GM21423 (cell line): ENCODE measurements around the gene BIRC3.
"Not testable (repeated sequence)": the region's sequence is repeated elsewhere in the genome, so short reads cannot be mapped to it uniquely, and the experiment has no call there.

Source experiments
- ATAC-seq: cut with Tn5 transposase; IDR thresholded peaks from one replicate; pipeline ENCODE4 v1.9.1; 2021; ENCODE audit warnings: mild to moderate bottlenecking, moderate library complexity; ENCODE audit not compliant: unreplicated experiment

BIRC3 gene

GRCh38 chr11:102293873-102294601 is 23.2 kb upstream of the BIRC3 start:
- ATAC-seq = peak; percentile 90

GRCh38 chr11:102295045-102295444 is 22.2 kb upstream of the BIRC3 start:
- ATAC-seq = no peak

GRCh38 chr11:102296757-102297156 is 20.5 kb upstream of the BIRC3 start:
- not testable (repeated sequence) for ATAC-seq

- ATAC-seq = not testable (repeated sequence)
These were observed 16.4 kb upstream of the BIRC3 start for GRCh38 chr11:102300837-102301236.

- ATAC-seq = no peak
These were observed 15.0 kb upstream of the BIRC3 start for GRCh38 chr11:102302241-102302640.

GRCh38 chr11:102304686-102305085 is 12.6 kb upstream of the BIRC3 start:
- ATAC-seq = no peak

- no peak for ATAC-seq
These were observed 11.8 kb upstream of the BIRC3 start for GRCh38 chr11:102305352-102306047.

- no peak for ATAC-seq
These were observed 11.2 kb upstream of the BIRC3 start for GRCh38 chr11:102306048-102306597.

GRCh38 chr11:102306817-102307726 is 10.2 kb upstream of the BIRC3 start:
- no peak for ATAC-seq

GRCh38 chr11:102307727-102308038 is 9.6 kb upstream of the BIRC3 start:
- no peak for ATAC-seq

GRCh38 chr11:102309621-102310541 is 7.4 kb upstream of the BIRC3 start:
- no peak for ATAC-seq

GRCh38 chr11:102312667-102313066 is 4.6 kb upstream of the BIRC3 start:
- no peak for ATAC-seq

- no peak for ATAC-seq
These were observed 3.9 kb upstream of the BIRC3 start for GRCh38 chr11:102313238-102313940.

- no peak for ATAC-seq
These were observed 2.5 kb upstream of the BIRC3 start for GRCh38 chr11:102314784-102315183.

GRCh38 chr11:102316346-102316904 is 859 bp upstream of the BIRC3 start:
- ATAC-seq = no peak

- no peak for ATAC-seq
These were observed 452 bp downstream of the BIRC3 start for GRCh38 chr11:102317768-102318103.

- ATAC-seq = no peak
These were observed 1.2 kb downstream of the BIRC3 start for GRCh38 chr11:102318469-102318868.

GRCh38 chr11:102319544-102319943 is 2.3 kb downstream of the BIRC3 start:
- ATAC-seq = no peak

GRCh38 chr11:102320188-102320587 is 2.9 kb downstream of the BIRC3 start:
- ATAC-seq = no peak
